HepG2 (cell line): ENCODE data around the gene RETREG2. TPM values are rescaled to one million over a fixed set of nuclear protein-coding genes. Genes with fewer than 3 reads are reported as not detected.

ENCODE experiments used
- CBX5 ChIP-seq: sonication (generic); formaldehyde crosslinking; IDR thresholded peaks from 2 replicates; pipeline ENCODE4 v1.4.0; 2020; ENCODE audit warnings: missing genetic modification reagents, borderline replicate concordance
- CREB3 ChIP-seq: sonication (generic); formaldehyde crosslinking; IDR thresholded peaks from 2 replicates; pipeline ENCODE4 v1.5.0; 2020; ENCODE audit warnings: missing genetic modification reagents
- FOXO4 ChIP-seq: sonication (generic); formaldehyde crosslinking; conservative IDR thresholded peaks from 2 replicates; pipeline ENCODE4 v1.8.1; 2023; ENCODE audit warnings: missing genetic modification reagents
- GMEB2 ChIP-seq: IDR thresholded peaks from 2 replicates; pipeline ENCODE4 v1.6.1; 2016; ENCODE audit warnings: missing biosample characterization, missing genetic modification reagents, low read depth
- HNRNPH1 ChIP-seq: fragments of 200-400 bp; formaldehyde crosslinking; optimal IDR thresholded peaks from 2 replicates; pipeline ENCODE3; 2017; ENCODE audit warnings: mild to moderate bottlenecking, low read depth, low read length
- NFATC3 ChIP-seq: sonication (generic); formaldehyde crosslinking; IDR thresholded peaks from 2 replicates; pipeline ENCODE4 v1.5.1; 2020; ENCODE audit warnings: mild to moderate bottlenecking, missing genetic modification reagents
- NFE2L2 ChIP-seq: fragments of 150-350 bp; IDR thresholded peaks from 2 replicates; pipeline ENCODE4 v1.6.1; 2014; ENCODE audit warnings: low read length
- PRMT3 ChIP-seq: sonication (generic); formaldehyde crosslinking; IDR thresholded peaks from 2 replicates; pipeline ENCODE4 v1.8.1; 2022; ENCODE audit warnings: low read depth, mild to moderate bottlenecking, moderate library complexity, missing genetic modification reagents, borderline replicate concordance
- REL ChIP-seq: sonication (generic); formaldehyde crosslinking; conservative IDR thresholded peaks from 2 replicates; pipeline ENCODE4 v1.8.0; 2022; ENCODE audit warnings: mild to moderate bottlenecking, missing genetic modification reagents, moderate library complexity
- RXRA ChIP-seq: sonication (generic); formaldehyde crosslinking; IDR thresholded peaks from 2 replicates; pipeline ENCODE4 v1.5.1; 2020; ENCODE audit warnings: missing genetic modification reagents
- SRY ChIP-seq: sonication (generic); formaldehyde crosslinking; IDR thresholded peaks from 2 replicates; pipeline ENCODE4 v1.8.0; 2022; ENCODE audit warnings: mild to moderate bottlenecking, missing genetic modification reagents
- TCF7L2 ChIP-seq: IDR thresholded peaks from 2 replicates; pipeline ENCODE4 v1.6.1; 2011; ENCODE audit warnings: mild to moderate bottlenecking, low read depth, low read length, moderate library complexity
- ZFP62 ChIP-seq: sonication (generic); formaldehyde crosslinking; IDR thresholded peaks from 2 replicates; pipeline ENCODE4 v1.4.0; 2020; ENCODE audit warnings: missing genetic modification reagents
- ZKSCAN8 ChIP-seq: IDR thresholded peaks from 2 replicates; pipeline ENCODE4 v1.6.1; 2016; ENCODE audit warnings: borderline replicate concordance, missing genetic modification reagents, missing compliant biosample characterization
- ZNF362 ChIP-seq: sonication (generic); formaldehyde crosslinking; IDR thresholded peaks from 2 replicates; pipeline ENCODE4 v1.4.0; 2020; ENCODE audit warnings: missing genetic modification reagents, mild to moderate bottlenecking, borderline replicate concordance
- ZNF550 ChIP-seq: sonication (generic); formaldehyde crosslinking; IDR thresholded peaks from 2 replicates; pipeline ENCODE4 v1.4.0; 2020; ENCODE audit warnings: mild to moderate bottlenecking, missing genetic modification reagents, borderline replicate concordance
- ZNF652 ChIP-seq: IDR thresholded peaks from 2 replicates; pipeline ENCODE4 v1.6.1; 2016; ENCODE audit warnings: low read depth, borderline replicate concordance
- ZNF672 ChIP-seq: sonication (generic); formaldehyde crosslinking; IDR thresholded peaks from 2 replicates; pipeline ENCODE4 v1.8.1; 2022; ENCODE audit warnings: missing genetic modification reagents
- ZNF747 ChIP-seq: sonication (generic); formaldehyde crosslinking; IDR thresholded peaks from 2 replicates; pipeline ENCODE4 v1.8.1; 2023; ENCODE audit warnings: missing genetic modification reagents, mild to moderate bottlenecking, borderline replicate concordance
- ZSCAN12 ChIP-seq: sonication (generic); formaldehyde crosslinking; IDR thresholded peaks from 2 replicates; pipeline ENCODE4 v1.9.0; 2021; ENCODE audit warnings: mild to moderate bottlenecking, missing genetic modification reagents
- ZSCAN22 ChIP-seq: sonication (generic); formaldehyde crosslinking; IDR thresholded peaks from 2 replicates; pipeline ENCODE4 v1.4.0; 2020; ENCODE audit warnings: mild to moderate bottlenecking, missing genetic modification reagents
- ZSCAN31 ChIP-seq: sonication (generic); formaldehyde crosslinking; IDR thresholded peaks from 2 replicates; pipeline ENCODE4 v1.5.0; 2020; ENCODE audit warnings: low read depth, mild to moderate bottlenecking, missing genetic modification reagents
- polyA plus RNA-seq, 8 experiments: library from polyadenylated mRNA; depleted of rRNA in 3 of 8; stranded (reverse) in 7 of 8; unstranded in 1 of 8; fragments of >200 nt; fragmentation: Illumina TruSeq in 4 of 8; extraction: Trizol in 4 of 8; gene quantifications; 2 replicates each; pipeline versions ENCODE4 v1.2.1 to v1.2.3, GENCODE V29; 2011 to 2016; ENCODE audit warnings: low read depth in 4 of 8, missing spikeins in 1 of 8, mixed read lengths in 1 of 8; ENCODE audit not compliant: insufficient read depth in 1 of 8
- total RNA-seq, 5 experiments: library from RNA; depleted of rRNA; stranded (reverse); fragments of >200 nt; fragmentation: Illumina TruSeq; extraction: Trizol; gene quantifications; 2 replicates each; pipeline ENCODE4 v1.2.3, GENCODE V29; 2016; ENCODE audit warnings: low read depth in 1 of 5

RETREG2 gene
- total and polyA plus RNA-seq, 2 of the 13 experiments (the other 11 are each of a cell fraction or from before 2014, with no cell fraction given): 86.0 to 134 TPM

- TF ChIP-seq FOXO4 (peak; percentile 99; the same call in 1 of the 2 replicates), ZKSCAN8 (CRISPR knock-in tag) (peak; percentile 93; the same call in 1 of the 2 replicates), REL (CRISPR knock-in tag) (peak; percentile 98), ZNF362 (CRISPR knock-in tag) (peak; percentile 59; the same call in 1 of the 2 replicates), TCF7L2 (no peak), CREB3 (CRISPR knock-in tag) (peak; percentile 93), ZSCAN31 (CRISPR knock-in tag) (peak; percentile 97), ZNF747 (peak; percentile 90; the same call in 1 of the 2 replicates), CBX5 (CRISPR knock-in tag) (peak; percentile 87; the same call in 1 of the 2 replicates), GMEB2 (peak; percentile 73), ZFP62 (CRISPR knock-in tag) (no peak), NFATC3 (CRISPR knock-in tag) (no peak), SRY (CRISPR knock-in tag) (peak; percentile 92), HNRNPH1 (no peak), ZNF652 (CRISPR knock-in tag) (no peak; the same call in 1 of the 2 replicates), ZSCAN12 (CRISPR knock-in tag) (peak; percentile 94; the same call in 1 of the 2 replicates), ZNF672 (CRISPR knock-in tag) (peak; percentile 65; the same call in 1 of the 2 replicates), NFE2L2 (no peak), RXRA (CRISPR knock-in tag) (peak; percentile 44; the same call in 1 of the 2 replicates), PRMT3 (CRISPR knock-in tag) (peak; percentile 95), ZSCAN22 (CRISPR knock-in tag) (peak; percentile 70; the same call in 1 of the 2 replicates), ZNF550 (CRISPR knock-in tag) (peak; percentile 77; the same call in 1 of the 2 replicates)
These were observed 1.1 kb upstream of the RETREG2 start, which contains the start of gene CNPPD1 (continued) for GRCh38 chr2:219176818-219177551.
